B cell (primary cell): ENCODE results near the gene HCK. TPM values are rescaled to one million over a fixed set of nuclear protein-coding genes. Genes with fewer than 3 reads are reported as not detected.

Source experiments
- ATAC-seq: fragments of 200-7000 bp; cut with Tn5 transposase; one replicate; pipeline ENCODE4 v1.10.0; 2021; ENCODE audit warnings: low read depth, mild to moderate bottlenecking, moderate number of reproducible peaks, moderate library complexity
- CTCF ChIA-PET: fragments of 350-600 bp; sonication (Branson Sonifier 250); formaldehyde crosslinking; loops from one replicate; lab custom pipeline; 2021; ENCODE audit warnings: antibody characterized with exemption, inconsistent platforms; lab: Charles Lee
- POLR2A ChIA-PET: fragments of 350-600 bp; sonication (Branson Sonifier 250); formaldehyde crosslinking; loops from one replicate; lab custom pipeline; 2021; ENCODE audit warnings: antibody characterized with exemption; lab: Charles Lee
- DNase-seq: peaks from one replicate; pipeline ENCODE4 v3.0.0; 2013
- H2AFZ ChIP-seq: 2 replicates; pipeline ENCODE4 v1.6.1; 2012; ENCODE audit warnings: mild to moderate bottlenecking, low read depth, low read length; ENCODE audit not compliant: insufficient read depth, poor library complexity, severe bottlenecking
- H3K27ac ChIP-seq, 2 donors: 1 replicate in 1 of 2; 2 replicates in 1 of 2; pipeline ENCODE4 v1.5.1; 2012 to 2013; ENCODE audit warnings: low read length in 2 of 2, mild to moderate bottlenecking in 2 of 2, moderate library complexity in 1 of 2
- H3K27me3 ChIP-seq, 4 experiments: fragments of 200-600 bp in 1 of 4; sonication (generic) in 1 of 4; replicated peaks in 1 of 4; 1 replicate in 2 of 4; 2 replicates in 2 of 4; pipeline versions ENCODE4 v1.6.1 to v1.7.0; 2013 to 2016; ENCODE audit warnings: low read length in 3 of 4, mild to moderate bottlenecking in 2 of 4, mixed read lengths in 1 of 4, moderate library complexity in 1 of 4; ENCODE audit not compliant: insufficient read depth in 4 of 4, control insufficient read depth in 3 of 4; ENCODE audit errors: control extremely low read depth in 1 of 4
- H3K36me3 ChIP-seq, 2 experiments: replicated peaks in 1 of 2; 1 replicate in 1 of 2; 2 replicates in 1 of 2; pipeline versions ENCODE4 v1.6.1 to v1.7.1; 2013; ENCODE audit warnings: low read length in 1 of 2; ENCODE audit not compliant: insufficient read depth in 2 of 2, control insufficient read depth in 1 of 2; ENCODE audit errors: control extremely low read depth in 1 of 2, extremely low read depth in 1 of 2
- H3K4me1 ChIP-seq, 2 donors: fragments of 200-600 bp in 1 of 2; sonication (generic) in 1 of 2; 1 replicate in 1 of 2; 2 replicates in 1 of 2; pipeline versions ENCODE4 v1.5.1 to v1.6.1; 2013 to 2017; ENCODE audit warnings: low read length in 2 of 2; ENCODE audit not compliant: control insufficient read depth in 2 of 2, insufficient read depth in 2 of 2
- H3K4me2 ChIP-seq: replicated peaks from 2 replicates; pipeline ENCODE3; 2012; ENCODE audit warnings: mild to moderate bottlenecking, low read depth, low read length; ENCODE audit not compliant: poor library complexity, severe bottlenecking
- H3K4me3 ChIP-seq, 5 experiments: fragments of 200-600 bp in 1 of 5; sonication (generic) in 1 of 5; 1 replicate in 3 of 5; 2 replicates in 2 of 5; pipeline versions ENCODE4 v1.5.1 to v1.7.0; 2011 to 2016; ENCODE audit warnings: low read length in 4 of 5, mild to moderate bottlenecking in 4 of 5, low read depth in 2 of 5, control low read depth in 1 of 5, moderate library complexity in 1 of 5; ENCODE audit not compliant: insufficient read depth in 1 of 5; ENCODE audit errors: control extremely low read depth in 1 of 5, extremely low read depth in 1 of 5
- H3K79me2 ChIP-seq: fragments of 200-600 bp; sonication (generic); one replicate; pipeline ENCODE4 v1.6.0; 2016; ENCODE audit warnings: low read length; ENCODE audit not compliant: control insufficient read depth, insufficient read depth
- H3K9ac ChIP-seq: fragments of 200-600 bp; sonication (generic); 2 replicates; pipeline ENCODE4 v1.6.1; 2017; ENCODE audit warnings: mild to moderate bottlenecking, low read length, moderate library complexity
- H3K9me3 ChIP-seq, 3 donors: one replicate each; pipeline versions ENCODE4 v1.6.1 to v1.7.1; 2013; ENCODE audit warnings: low read length in 2 of 3; ENCODE audit not compliant: control insufficient read depth in 2 of 3, insufficient read depth in 1 of 3; ENCODE audit errors: control extremely low read depth in 1 of 3
- H4K20me1 ChIP-seq: 2 replicates; pipeline ENCODE4 v1.6.0; 2012; ENCODE audit warnings: mild to moderate bottlenecking, low read length; ENCODE audit not compliant: insufficient read depth, control insufficient read depth, poor library complexity, severe bottlenecking
- H3K27ac Mint-ChIP-seq: one replicate; pipeline ENCODE4 v1.8.0; 2021; ENCODE audit warnings: mixed read lengths
- H3K27me3 Mint-ChIP-seq: one replicate; pipeline ENCODE4 v1.8.0; 2021; ENCODE audit warnings: mixed read lengths
- H3K4me1 Mint-ChIP-seq: one replicate; pipeline ENCODE4 v1.8.0; 2021; ENCODE audit warnings: mixed read lengths
- H3K4me3 Mint-ChIP-seq: one replicate; pipeline ENCODE4 v1.8.0; 2021; ENCODE audit warnings: mixed read lengths
- H3K9me3 Mint-ChIP-seq: one replicate; pipeline ENCODE4 v1.8.0; 2022; ENCODE audit warnings: mixed read lengths; ENCODE audit not compliant: insufficient read depth
- CTCF ChIP-seq: fragments of 200-600 bp; IDR thresholded peaks from one replicate; pipeline ENCODE4 v1.8.0; 2022; ENCODE audit warnings: antibody characterized with exemption, mild to moderate bottlenecking
- EZH2 ChIP-seq: IDR thresholded peaks from 2 replicates; pipeline ENCODE4 v1.6.1; 2012; ENCODE audit warnings: borderline replicate concordance, low read depth, mild to moderate bottlenecking, moderate library complexity, low read length; ENCODE audit not compliant: insufficient read depth, poor library complexity, severe bottlenecking
- WGBS: methylation state at CpG from one replicate; pipeline ENCODE4 v1.1.5; 2013; ENCODE audit warnings: missing lambda C conversion rate; ENCODE audit not compliant: insufficient coverage; 5-methylcytosine and 5-hydroxymethylcytosine counted together
- intact Hi-C: fragments of 100-400 bp; cut with micrococcal nuclease; formaldehyde crosslinking; loops from one replicate; pipeline ENCODE4 v1.10.0; 2022
- polyA plus RNA-seq: library from polyadenylated mRNA; depleted of rRNA; stranded (reverse); fragments of >200 nt; gene quantifications from 2 replicates; pipeline ENCODE4 v1.2.3, GENCODE V29; 2012
- total RNA-seq, 2 donors: library from RNA; stranded (reverse); fragments of 120-200 nt in 1 of 2; gene quantifications; 1 replicate in 1 of 2; 2 replicates in 1 of 2; pipeline versions ENCODE4 v1.2.3 to v1.2.4, GENCODE V29; 2013 to 2022

HCK gene
- total and polyA plus RNA-seq, 2 donors (not counting 1 experiment from before 2014, with no cell fraction given): 33.3 to 48.6 TPM

GRCh38 chr20:32138921-32139320, 86.9 kb downstream of the HCK start:
- no peak overlapping the region for H3K4me3 ChIP-seq
- no peaks in the 10 kb centered on the region for H3K27me3 ChIP-seq
- DNase-seq: no peak
- no peaks in the 10 kb centered on the region for H3K4me1 ChIP-seq
- peaks cover 0 to 76% of the 10 kb centered on the region in 2 experiments for H3K36me3 ChIP-seq
- H3K27ac ChIP-seq: no peak overlapping the region
- WGBS: 100% methylated on average over 8 of the region's 8 CpGs
- no peak overlapping the region for H3K9ac ChIP-seq
- no peaks in the 10 kb centered on the region for H3K27me3 Mint-ChIP-seq
- POLR2A ChIA-PET: no interaction called here
- H3K4me3 Mint-ChIP-seq: no peak overlapping the region
- no peak overlapping the region for H3K4me2 ChIP-seq
- H2AFZ ChIP-seq: no peak overlapping the region
- H3K79me2 ChIP-seq: peaks cover 6% of the 10 kb centered on the region
- H3K27ac Mint-ChIP-seq: no peak overlapping the region
- H3K4me1 Mint-ChIP-seq: no peaks in the 10 kb centered on the region
- CTCF ChIA-PET: no interaction called here
- TF ChIP-seq CTCF (no peak), EZH2 (no peak)
- ATAC-seq: no peak
- intact Hi-C loops: no loop called here
- no peaks in the 10 kb centered on the region for H3K9me3 ChIP-seq
- H3K9me3 Mint-ChIP-seq: no peaks in the 10 kb centered on the region
- peaks cover 6% of the 10 kb centered on the region for H4K20me1 ChIP-seq

GRCh38 chr20:32139947-32140346, 87.9 kb downstream of the HCK start:
- Histone ChIP-seq H4K20me1 (peaks cover 6% of the 10 kb centered on the region), H3K9me3 (no peaks in the 10 kb centered on the region), H3K4me3 (no peak overlapping the region), H3K36me3 (peaks cover 2 to 86% of the 10 kb centered on the region in 2 experiments), H3K79me2 (peaks cover 4% of the 10 kb centered on the region), H3K27ac (no peak overlapping the region), H3K4me2 (no peak overlapping the region), H3K27me3 (no peaks in the 10 kb centered on the region), H3K9ac (no peak overlapping the region), H3K4me1 (no peaks in the 10 kb centered on the region), H2AFZ (no peak overlapping the region)
- ATAC-seq: no peak
- no peak for DNase-seq
- no peak overlapping the region for H3K27ac Mint-ChIP-seq
- H3K4me3 Mint-ChIP-seq: no peak overlapping the region
- POLR2A ChIA-PET: no interaction called here
- intact Hi-C loops: no loop called here
- TF ChIP-seq CTCF (no peak), EZH2 (no peak)
- H3K4me1 Mint-ChIP-seq: no peaks in the 10 kb centered on the region
- H3K27me3 Mint-ChIP-seq: no peaks in the 10 kb centered on the region
- no peaks in the 10 kb centered on the region for H3K9me3 Mint-ChIP-seq
- WGBS: 89% methylated on average over 3 of the region's 3 CpGs
- CTCF ChIA-PET: no interaction called here
